ENCODE measurements around the gene ZNF678.
"Not testable (repeated sequence)": the region's sequence is repeated elsewhere in the genome, so short reads cannot be mapped to it uniquely, and the experiment has no call there.

ZNF678 gene

DNA sequence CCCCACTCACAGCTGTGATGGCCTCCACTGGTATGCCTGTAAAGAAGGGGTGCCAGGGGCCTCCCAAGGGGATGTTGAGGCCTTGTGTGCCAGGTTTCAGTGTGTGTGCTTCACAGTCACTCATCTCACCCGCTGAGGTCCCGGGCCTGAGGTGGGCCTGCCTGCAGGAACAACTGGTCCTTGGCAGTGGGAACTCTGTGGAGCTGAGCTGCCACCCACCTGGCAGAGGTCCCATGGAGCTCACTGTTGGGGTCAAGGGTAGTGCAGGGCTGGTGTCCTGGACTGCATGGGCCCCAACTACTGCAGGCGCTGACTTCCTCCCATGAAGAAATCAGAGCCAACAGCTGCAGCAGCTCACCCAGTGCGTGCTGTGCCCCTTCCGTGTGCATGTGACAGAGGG, 17.3 kb upstream of the ZNF678 start:
- Mint-ChIP-seq H3K9me3 (peaks cover 4% of the 10 kb centered on the region), H3K27me3 (peaks cover 3% of the 10 kb centered on the region), H3K27ac (no peak overlapping the region), H3K4me1 (ENCODE audit: low read depth) (peaks cover 9% of the 10 kb centered on the region), H3K4me3 (no peak overlapping the region), H3K36me3 (ENCODE audit: low read depth) (peaks cover 4% of the 10 kb centered on the region)

DNA sequence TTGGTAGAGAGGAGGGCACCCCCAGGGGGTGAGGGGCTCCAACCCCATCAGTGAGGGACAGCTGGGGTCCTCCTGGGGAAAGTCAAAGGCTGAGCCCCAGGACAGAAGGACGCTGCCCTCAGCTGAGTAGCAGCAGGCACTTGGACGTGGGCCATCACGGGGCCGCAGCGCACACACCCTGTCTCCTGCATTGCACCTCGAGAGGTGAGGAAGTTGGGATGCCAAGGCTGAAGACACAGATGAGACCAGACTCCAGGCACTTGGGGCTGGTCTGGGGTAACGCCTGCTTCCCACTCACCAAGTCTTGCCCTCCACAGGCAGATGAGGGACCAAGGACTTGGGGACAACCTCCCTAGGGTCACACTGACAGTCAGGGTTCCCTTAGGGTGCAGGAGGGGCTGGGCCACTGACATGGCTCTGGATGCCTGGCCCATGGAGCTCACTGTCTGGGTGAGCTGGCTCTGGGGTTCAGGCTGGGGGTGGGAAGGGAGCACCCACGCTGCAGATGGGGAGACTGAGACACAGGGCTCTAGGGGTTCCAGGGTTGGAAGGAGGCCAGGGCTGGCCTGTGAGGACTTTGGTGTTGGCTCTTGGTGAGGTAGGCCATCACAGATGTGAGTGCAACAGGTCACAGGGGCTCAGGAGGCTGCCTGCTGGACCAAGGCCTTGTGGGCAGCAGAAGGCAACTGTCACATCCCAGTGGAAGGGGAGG, 16.6 kb upstream of the ZNF678 start:
- Mint-ChIP-seq H3K36me3 (ENCODE audit: low read depth) (peaks cover 7% of the 10 kb centered on the region), H3K9me3 (peaks cover 6% of the 10 kb centered on the region), H3K27me3 (peaks cover 6% of the 10 kb centered on the region), H3K4me1 (ENCODE audit: low read depth) (peaks cover 5% of the 10 kb centered on the region), H3K4me3 (no peak overlapping the region), H3K27ac (no peak overlapping the region)

DNA sequence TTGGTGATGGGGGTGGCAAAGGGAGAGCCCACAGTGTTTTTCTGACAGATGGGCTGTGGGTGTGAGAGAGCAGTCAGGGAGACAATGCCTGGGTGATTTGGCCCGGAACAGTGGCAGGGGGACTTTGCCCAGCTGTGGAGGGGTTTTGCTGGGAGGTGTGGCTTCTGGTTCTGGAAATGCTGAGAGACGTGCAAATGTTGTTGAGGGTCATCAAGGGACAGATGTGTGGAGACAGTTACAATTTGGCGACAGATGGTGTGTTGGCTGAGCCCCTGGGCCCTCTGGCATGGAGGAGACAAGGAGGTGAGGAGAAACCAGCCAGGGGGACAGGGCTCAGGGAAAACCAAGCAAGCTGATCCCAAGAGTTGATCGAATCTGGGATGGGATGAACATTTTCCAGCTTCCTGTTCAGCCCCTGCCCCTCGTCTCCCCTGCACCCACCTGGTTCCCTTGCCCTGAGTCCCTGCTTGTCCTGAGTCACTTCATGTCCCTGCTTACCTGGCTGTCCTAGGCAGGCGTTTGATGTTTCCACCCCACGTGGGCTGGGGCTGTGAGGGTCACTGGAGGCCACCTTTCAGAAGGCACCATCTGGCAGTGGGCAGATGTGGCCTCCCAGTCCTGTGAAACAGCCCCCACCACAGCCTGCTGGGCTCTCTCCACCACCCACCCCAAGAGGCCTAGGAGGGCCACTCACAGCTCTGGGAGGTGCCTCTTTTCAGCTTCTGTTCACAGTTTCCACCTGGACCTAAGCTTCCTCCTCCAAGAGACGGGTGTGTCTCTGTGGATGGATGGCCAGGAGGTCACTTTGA, 15.8 kb upstream of the ZNF678 start:
- peaks cover 5% of the 10 kb centered on the region for H3K4me1 Mint-ChIP-seq (ENCODE audit: low read depth)
- H3K9me3 Mint-ChIP-seq, result peaks cover 12% of the 10 kb centered on the region
- H3K4me3 Mint-ChIP-seq, result no peak overlapping the region

DNA sequence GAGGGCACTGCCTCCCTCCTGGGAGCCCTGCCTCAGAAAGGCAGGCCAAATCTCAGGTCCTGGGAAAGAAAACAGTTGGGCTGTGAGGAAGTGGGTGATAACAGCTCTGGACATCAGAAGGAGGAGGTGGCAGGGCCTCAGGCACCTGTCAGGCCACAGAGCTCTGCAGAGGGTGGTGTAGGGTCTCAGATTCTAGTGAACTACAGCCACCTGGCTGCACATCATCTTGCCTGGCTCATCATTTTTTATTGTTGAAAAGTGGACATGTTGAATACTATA, 15.3 kb upstream of the ZNF678 start:
- H3K9me3 Mint-ChIP-seq, result peaks cover 16% of the 10 kb centered on the region
- H3K27ac Mint-ChIP-seq, result no peak overlapping the region
- peaks cover 2% of the 10 kb centered on the region for H3K4me1 Mint-ChIP-seq (ENCODE audit: low read depth)
- peaks cover 18% of the 10 kb centered on the region for H3K36me3 Mint-ChIP-seq (ENCODE audit: low read depth)
- H3K4me3 Mint-ChIP-seq, result no peak overlapping the region
- peaks cover 16% of the 10 kb centered on the region for H3K27me3 Mint-ChIP-seq

More for the DNA sequence above, 15.8 kb upstream of the ZNF678 start:
- Mint-ChIP-seq H3K36me3 (ENCODE audit: low read depth) (peaks cover 12% of the 10 kb centered on the region), H3K27me3 (peaks cover 11% of the 10 kb centered on the region), H3K27ac (no peak overlapping the region)

DNA sequence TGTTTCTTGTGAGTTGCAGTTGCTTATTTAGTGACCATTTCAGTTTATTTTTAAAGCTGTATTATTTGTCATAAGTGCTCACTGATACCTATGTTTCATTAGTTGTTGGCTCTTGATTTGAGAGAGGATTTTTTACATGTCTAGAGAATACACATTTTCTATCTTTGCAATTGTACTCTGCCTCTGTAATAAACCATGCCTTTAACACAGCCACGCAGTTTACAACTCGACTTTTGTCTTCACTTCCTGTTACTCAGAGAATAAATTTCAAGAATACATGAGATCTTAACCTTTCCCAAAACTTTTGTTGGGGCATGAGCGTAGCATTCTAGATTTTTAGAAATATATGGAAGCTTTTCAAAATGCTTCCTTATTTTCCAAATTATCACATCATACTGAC, 14.9 kb upstream of the ZNF678 start:
- no peak overlapping the region for H3K4me3 Mint-ChIP-seq
- H3K27ac Mint-ChIP-seq, result no peak overlapping the region
- H3K27me3 Mint-ChIP-seq, result peaks cover 16% of the 10 kb centered on the region
- H3K9me3 Mint-ChIP-seq, result peaks cover 16% of the 10 kb centered on the region
- H3K36me3 Mint-ChIP-seq (ENCODE audit: low read depth), result peaks cover 18% of the 10 kb centered on the region
- H3K4me1 Mint-ChIP-seq (ENCODE audit: low read depth), result no peaks in the 10 kb centered on the region

DNA sequence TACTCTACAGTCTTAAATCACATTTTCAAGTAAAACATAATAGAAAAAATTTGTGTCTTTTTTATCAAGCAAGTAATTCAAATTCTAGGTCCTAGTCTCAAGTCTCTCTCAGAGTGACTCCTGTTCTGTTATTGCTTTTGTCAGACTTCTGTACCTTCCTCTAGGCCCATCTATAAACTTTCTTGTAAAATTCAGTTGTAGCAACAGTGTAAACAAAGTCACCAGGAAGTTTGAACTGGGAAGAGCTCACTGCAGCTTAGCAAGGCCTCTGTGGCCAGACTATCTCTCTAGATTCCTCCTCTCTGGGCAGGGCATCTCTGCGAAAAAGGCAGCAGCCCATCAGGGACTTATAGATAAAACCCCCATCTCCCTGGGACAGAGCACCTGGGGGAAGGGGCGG, 13.5 kb upstream of the ZNF678 start:
- Mint-ChIP-seq H3K4me1 (ENCODE audit: low read depth) (no peaks in the 10 kb centered on the region), H3K36me3 (ENCODE audit: low read depth) (peaks cover 18% of the 10 kb centered on the region), H3K4me3 (no peak overlapping the region), H3K9me3 (peaks cover 16% of the 10 kb centered on the region), H3K27me3 (peaks cover 22% of the 10 kb centered on the region), H3K27ac (no peak overlapping the region)

DNA sequence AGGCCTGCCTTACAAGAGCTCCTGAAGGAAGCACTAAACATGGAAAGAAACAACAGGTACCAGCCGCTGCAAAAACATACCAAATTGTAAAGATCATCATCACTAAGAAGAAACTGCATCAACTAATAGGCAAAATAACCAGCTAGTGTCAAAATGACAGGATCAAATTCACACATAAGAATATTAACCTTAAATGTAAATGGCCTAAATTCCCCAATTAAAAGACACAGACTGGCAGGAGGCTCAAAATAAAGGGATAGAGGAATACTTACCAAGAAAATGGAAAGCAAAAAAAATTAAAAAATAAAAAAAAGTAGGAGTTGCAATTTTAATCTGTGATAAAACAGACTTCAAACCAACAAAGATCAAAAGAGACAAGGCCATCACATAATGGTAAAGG, 11.5 kb upstream of the ZNF678 start:
- not testable (repeated sequence) for H3K4me3 Mint-ChIP-seq; H3K4me1 Mint-ChIP-seq (ENCODE audit: low read depth); H3K27ac Mint-ChIP-seq
- H3K36me3 Mint-ChIP-seq (ENCODE audit: low read depth), result peaks cover 18% of the 10 kb centered on the region
- H3K27me3 Mint-ChIP-seq, result peaks cover 22% of the 10 kb centered on the region
- H3K9me3 Mint-ChIP-seq, result peaks cover 16% of the 10 kb centered on the region

DNA sequence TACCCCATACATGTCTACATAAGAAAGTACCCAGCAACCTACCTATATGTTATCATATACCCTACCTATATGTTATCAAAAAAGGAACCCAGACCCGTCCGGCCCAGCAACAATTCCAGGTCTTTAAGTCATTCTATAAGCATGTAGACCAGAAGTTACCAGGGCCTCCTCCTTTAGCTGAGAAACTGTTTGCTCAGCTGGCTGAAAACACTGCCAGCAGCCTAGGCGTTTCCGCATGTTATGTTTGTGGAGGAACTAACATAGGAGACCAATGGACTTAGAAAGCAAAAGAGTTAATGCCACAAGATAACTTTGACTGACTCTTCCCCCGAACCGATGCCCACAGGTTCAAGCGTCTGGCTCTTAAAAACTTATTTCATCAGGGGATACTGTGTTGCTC, 7.1 kb upstream of the ZNF678 start:
- Mint-ChIP-seq H3K4me3 (no peak overlapping the region), H3K9me3 (peaks cover 17% of the 10 kb centered on the region), H3K27ac (no peak overlapping the region), H3K4me1 (ENCODE audit: low read depth) (peaks cover 7% of the 10 kb centered on the region), H3K27me3 (peaks cover 44% of the 10 kb centered on the region), H3K36me3 (ENCODE audit: low read depth) (peaks cover 13% of the 10 kb centered on the region)

DNA sequence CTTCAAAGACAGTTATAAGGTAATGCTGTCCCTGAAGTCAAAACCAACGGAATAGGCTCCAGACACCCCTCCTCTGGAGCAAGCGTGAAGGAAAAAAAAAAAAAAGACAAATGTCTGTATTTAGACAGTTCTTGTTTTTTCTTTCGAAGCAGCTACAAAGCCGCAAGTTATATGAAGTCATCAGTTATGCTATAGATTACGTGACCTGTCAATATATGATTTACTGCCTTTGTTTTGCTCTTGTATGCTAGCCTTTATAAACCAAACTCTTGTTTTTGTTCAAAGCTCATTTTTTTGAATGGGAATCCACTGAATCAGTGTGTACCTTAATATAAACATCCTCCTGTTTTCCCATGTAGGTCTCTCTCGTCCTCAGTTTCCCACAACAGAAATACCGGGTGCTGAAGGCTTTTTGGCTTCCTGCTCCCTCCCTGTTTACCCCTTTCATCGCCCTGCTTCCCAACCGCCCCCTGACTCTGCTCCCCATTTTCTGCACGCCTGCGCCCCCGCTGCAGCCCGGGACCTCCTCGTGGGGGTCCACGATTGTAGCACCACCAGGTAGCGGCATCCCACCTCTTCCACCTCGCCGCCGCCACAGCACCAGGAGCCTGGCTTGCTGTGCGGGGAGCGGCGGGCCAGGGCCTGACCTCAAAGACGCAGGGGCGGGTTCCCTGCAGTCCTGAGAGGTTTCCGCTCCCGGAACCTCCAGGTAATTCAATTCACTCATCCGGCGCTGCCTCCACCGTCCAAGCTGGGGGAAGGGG, 5.2 kb upstream of the ZNF678 start:
- H3K27me3 Mint-ChIP-seq, result peaks cover 43% of the 10 kb centered on the region

DNA sequence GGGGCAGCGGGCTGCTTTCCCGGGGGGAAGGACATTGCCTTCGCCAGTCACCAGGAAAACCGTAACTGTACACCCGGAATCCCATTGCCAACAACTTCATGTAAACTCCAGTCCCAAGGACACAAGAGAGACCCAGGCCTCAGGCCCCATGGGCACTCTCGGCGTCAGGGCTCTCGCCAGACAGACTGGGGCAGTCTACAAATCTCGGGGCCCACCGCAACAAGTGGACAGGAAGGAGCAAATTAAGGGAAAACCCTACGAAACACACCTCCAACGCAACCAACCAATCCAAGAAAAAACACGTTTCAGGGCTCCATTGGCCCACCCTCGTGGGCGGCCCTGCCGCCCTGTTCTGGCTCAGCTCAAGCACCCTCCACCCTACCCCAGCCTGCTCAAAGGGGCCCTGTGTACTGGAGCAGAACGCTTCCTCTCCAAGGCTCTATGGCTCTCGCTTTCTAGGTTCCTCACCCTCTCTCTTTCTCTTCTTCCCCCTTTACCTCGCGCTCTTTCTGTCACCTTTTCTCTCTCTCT, 4.6 kb upstream of the ZNF678 start:
- Mint-ChIP-seq H3K36me3 (ENCODE audit: low read depth) (peaks cover 7% of the 10 kb centered on the region), H3K9me3 (peaks cover 12% of the 10 kb centered on the region), H3K4me3 (peak overlapping the region; percentile 0), H3K27ac (no peak overlapping the region), H3K4me1 (ENCODE audit: low read depth) (peaks cover 13% of the 10 kb centered on the region), H3K27me3 (peaks cover 43% of the 10 kb centered on the region)

More for the DNA sequence above, 5.2 kb upstream of the ZNF678 start:
- no peak overlapping the region for H3K27ac Mint-ChIP-seq
- H3K36me3 Mint-ChIP-seq (ENCODE audit: low read depth), result peaks cover 7% of the 10 kb centered on the region
- peaks cover 12% of the 10 kb centered on the region for H3K9me3 Mint-ChIP-seq
- H3K4me1 Mint-ChIP-seq (ENCODE audit: low read depth), result peaks cover 10% of the 10 kb centered on the region
- no peak overlapping the region for H3K4me3 Mint-ChIP-seq

DNA sequence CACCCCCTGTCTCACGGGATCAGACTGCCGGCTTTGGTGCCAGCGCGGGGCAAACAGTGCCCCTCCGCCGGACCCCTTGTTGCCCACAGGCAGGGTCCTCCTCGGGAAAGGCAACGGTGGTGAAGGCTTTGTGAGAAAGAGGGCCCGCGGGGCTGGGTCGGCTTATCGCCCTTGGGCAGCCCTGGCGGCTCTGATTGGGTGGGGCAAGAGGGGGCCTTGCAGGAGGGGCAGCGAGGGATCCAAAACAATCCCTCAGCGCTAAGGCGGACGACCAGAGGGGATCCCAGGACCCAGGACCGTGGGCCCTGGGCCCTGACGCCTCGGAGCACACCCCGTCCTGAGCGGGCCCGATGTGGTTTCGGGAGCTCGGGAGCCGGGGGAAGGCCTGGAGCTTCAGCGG, 3.9 kb upstream of the ZNF678 start:
- H3K4me1 Mint-ChIP-seq (ENCODE audit: low read depth), result peaks cover 20% of the 10 kb centered on the region
- peak overlapping the region; percentile 0 for H3K4me3 Mint-ChIP-seq
- peaks cover 7% of the 10 kb centered on the region for H3K36me3 Mint-ChIP-seq (ENCODE audit: low read depth)
- H3K9me3 Mint-ChIP-seq, result peaks cover 12% of the 10 kb centered on the region
- H3K27me3 Mint-ChIP-seq, result peaks cover 37% of the 10 kb centered on the region
- no peak overlapping the region for H3K27ac Mint-ChIP-seq

DNA sequence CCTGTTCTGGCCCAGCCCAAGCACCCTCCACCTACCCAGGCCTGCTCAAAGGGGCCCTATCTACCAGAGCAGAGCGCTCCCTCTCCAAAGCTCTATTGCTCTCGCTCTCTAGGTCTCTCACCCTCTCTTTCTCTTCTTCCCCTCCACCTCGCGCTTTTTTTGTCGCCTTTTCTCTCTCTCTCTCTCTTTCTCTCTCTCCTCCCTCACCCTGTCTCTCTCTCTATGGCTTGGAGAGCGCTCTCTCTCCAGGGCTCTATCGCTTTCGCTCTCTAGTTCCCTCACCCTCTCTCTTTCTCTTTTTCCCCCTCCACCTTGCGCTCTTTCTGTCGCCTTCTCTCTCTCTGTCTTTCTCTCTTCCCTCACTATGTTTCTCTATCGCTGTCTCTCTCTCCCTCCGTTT, 3.4 kb upstream of the ZNF678 start:
- H3K27me3 Mint-ChIP-seq, result peaks cover 37% of the 10 kb centered on the region
- peak overlapping the region; percentile 27 for H3K4me3 Mint-ChIP-seq
- H3K9me3 Mint-ChIP-seq, result peaks cover 12% of the 10 kb centered on the region
- peaks cover 7% of the 10 kb centered on the region for H3K36me3 Mint-ChIP-seq (ENCODE audit: low read depth)
- H3K27ac Mint-ChIP-seq, result no peak overlapping the region
- peaks cover 23% of the 10 kb centered on the region for H3K4me1 Mint-ChIP-seq (ENCODE audit: low read depth)

DNA sequence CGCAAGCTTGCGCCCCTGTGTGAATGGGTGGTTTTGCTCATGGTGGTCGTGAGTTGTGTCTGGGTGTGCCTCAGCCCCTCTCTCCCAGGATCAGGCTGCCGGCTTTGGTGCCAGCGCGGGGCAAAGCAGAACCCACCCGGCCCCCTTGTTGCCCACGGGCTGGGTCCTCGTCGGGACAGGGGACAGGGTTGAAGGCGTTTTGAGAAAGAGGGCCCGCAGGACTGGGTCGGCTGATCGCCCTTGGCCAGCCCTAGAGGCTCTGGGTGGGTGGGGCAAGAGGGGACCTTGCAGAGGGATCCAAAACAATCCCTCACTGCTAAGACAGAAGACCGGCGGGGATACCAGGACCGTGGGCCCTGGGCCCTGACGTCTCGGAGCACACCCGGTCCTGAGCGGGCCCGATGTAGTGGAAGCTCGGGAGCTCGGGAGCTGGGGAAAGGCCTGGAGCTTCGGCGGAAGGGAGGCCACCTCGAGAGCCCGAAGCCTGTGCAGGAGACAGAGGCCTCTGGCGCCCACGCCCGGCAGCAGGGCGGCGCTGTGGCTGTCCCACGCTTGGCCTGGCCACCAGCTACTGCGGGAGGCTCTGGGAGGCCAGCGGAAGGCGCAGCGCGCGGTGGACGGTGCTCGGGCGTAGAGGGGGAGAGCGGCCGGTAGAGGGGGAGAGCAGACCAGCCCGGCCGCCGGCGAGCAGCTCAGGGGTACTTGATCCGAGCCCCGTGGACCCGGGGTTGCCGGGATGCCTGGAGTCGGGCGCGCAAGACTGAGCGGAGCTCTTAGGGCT, 2.8 kb upstream of the ZNF678 start:
- Mint-ChIP-seq H3K4me3 (peak overlapping the region; percentile 27), H3K36me3 (ENCODE audit: low read depth) (peaks cover 7% of the 10 kb centered on the region), H3K9me3 (peaks cover 12% of the 10 kb centered on the region), H3K4me1 (ENCODE audit: low read depth) (peaks cover 27% of the 10 kb centered on the region), H3K27me3 (peaks cover 37% of the 10 kb centered on the region), H3K27ac (no peak overlapping the region)

DNA sequence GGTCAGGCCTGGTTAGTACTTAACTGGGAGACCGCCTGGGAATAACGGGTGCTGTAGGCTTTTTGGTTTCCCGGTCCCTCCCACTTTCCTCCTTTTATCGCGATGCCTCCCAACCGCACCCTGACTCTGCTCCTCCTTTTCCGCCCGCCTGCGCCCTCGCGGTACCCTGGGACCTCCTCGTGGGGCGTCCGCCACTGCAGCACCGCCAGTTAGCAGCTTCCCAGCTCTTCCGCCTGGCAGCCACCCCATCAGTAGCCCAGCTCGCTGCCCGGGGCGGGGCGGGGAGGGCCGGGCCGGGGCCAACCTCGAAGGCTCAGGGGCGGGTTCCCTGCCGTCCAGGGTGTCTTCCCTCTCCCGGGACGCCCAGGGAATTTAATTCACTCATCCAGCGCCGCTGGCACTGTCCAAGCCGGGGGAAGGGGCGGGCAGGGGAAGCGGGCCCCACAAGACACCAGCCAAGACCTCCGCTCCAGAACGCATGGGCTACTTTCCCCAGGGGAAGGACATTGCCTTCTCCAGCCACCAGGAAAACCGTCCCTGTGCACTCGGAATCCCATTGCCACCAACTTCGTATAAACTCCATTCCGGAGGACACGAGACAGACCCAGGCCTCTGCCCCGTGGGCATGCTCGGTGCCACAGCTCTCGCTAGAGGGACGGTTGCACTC, 2.0 kb upstream of the ZNF678 start:
- peaks cover 27% of the 10 kb centered on the region for H3K4me1 Mint-ChIP-seq (ENCODE audit: low read depth)
- H3K27me3 Mint-ChIP-seq, result peaks cover 37% of the 10 kb centered on the region
- H3K4me3 Mint-ChIP-seq, result no peak overlapping the region
- H3K36me3 Mint-ChIP-seq (ENCODE audit: low read depth), result peaks cover 10% of the 10 kb centered on the region
- peaks cover 12% of the 10 kb centered on the region for H3K9me3 Mint-ChIP-seq
- no peak overlapping the region for H3K27ac Mint-ChIP-seq
